K562 (cell line): ENCODE results near the gene LRP6. TPM values are rescaled to one million over a fixed set of nuclear protein-coding genes. Genes with fewer than 3 reads are reported as not detected.

Experiments
- ATAC-seq: fragments of 200-7000 bp; cut with Tn5 transposase; 3 replicates; pipeline ENCODE4 v1.9.1; 2020; ENCODE audit warnings: moderate library complexity
- BruUV-seq: library from RNA; stranded (reverse); fragments of 400-500 nt; replicated peaks from 2 replicates; lab custom pipeline; 2021; lab: Mats Ljungman, UMichigan
- CTCF ChIA-PET: fragments of 300-600 bp; formaldehyde crosslinking; extraction: SDS; loops from one replicate; lab custom pipeline; 2021; ENCODE audit warnings: low intra/inter-chr PET ratio; lab: Yijun Ruan, JAX
- POLR2A ChIA-PET: fragments of 300-600, 350-650 bp; sonication (Branson Sonifier 250); formaldehyde crosslinking; extraction: SDS; loops from one replicate; lab custom pipeline; 2021; ENCODE audit warnings: antibody characterized with exemption, inconsistent platforms; lab: Yijun Ruan, JAX
- DNase-seq, 4 experiments: peaks; one replicate each; pipeline versions ENCODE4 v3.0.0 to v3.0.0-alpha.2; 2011 to 2018; ENCODE audit warnings: low spot score in 3 of 4, mixed read lengths in 3 of 4; ENCODE audit errors: extremely low read depth in 1 of 4
- FAIRE-seq: peaks from 2 replicates; lab custom pipeline; 2011; peaks lifted over from hg19 to GRCh38; lab: Jason Lieb, UNC
- H2AFZ ChIP-seq: 2 replicates; pipeline ENCODE4 v1.6.0; 2011; ENCODE audit warnings: low read depth, low read length, control low read depth, inconsistent platforms
- H3K27ac ChIP-seq: fragments of 200-600 bp; 3 replicates; pipeline ENCODE4 v1.8.0; 2011; ENCODE audit warnings: low read depth, mild to moderate bottlenecking, control low read depth, inconsistent platforms, low read length, moderate library complexity, mixed read lengths; ENCODE audit errors: extremely low read depth
- H3K27me3 ChIP-seq, 2 experiments: fragments of 300-600 bp in 1 of 2; 2 replicates in 1 of 2; 3 replicates in 1 of 2; pipeline versions ENCODE4 v1.6.0 to v1.8.0; 2011; ENCODE audit warnings: inconsistent platforms in 2 of 2, low read length in 2 of 2, mild to moderate bottlenecking in 1 of 2, mixed read lengths in 1 of 2, moderate library complexity in 1 of 2; ENCODE audit not compliant: control insufficient read depth in 2 of 2, insufficient read depth in 2 of 2
- H3K36me3 ChIP-seq: fragments of 300-600 bp; 3 replicates; pipeline ENCODE4 v1.8.0; 2011; ENCODE audit warnings: mild to moderate bottlenecking, low read length, inconsistent platforms; ENCODE audit not compliant: control insufficient read depth, insufficient read depth
- H3K4me1 ChIP-seq, 2 experiments: fragments of 200-600 bp in 1 of 2; replicated peaks in 1 of 2; 2 replicates in 1 of 2; 3 replicates in 1 of 2; pipeline versions ENCODE4 v1.5.1 to v1.8.0; 2011; ENCODE audit warnings: inconsistent platforms in 2 of 2, low read length in 2 of 2, mild to moderate bottlenecking in 1 of 2, mixed read lengths in 1 of 2, moderate library complexity in 1 of 2; ENCODE audit not compliant: control insufficient read depth in 2 of 2, insufficient read depth in 2 of 2
- H3K4me2 ChIP-seq: 2 replicates; pipeline ENCODE4 v1.6.1; 2011; ENCODE audit warnings: low read length, control low read depth, inconsistent platforms, mixed read lengths; ENCODE audit not compliant: insufficient read depth
- H3K4me3 ChIP-seq: fragments of 200-600 bp; sonication (generic), shearing (Covaris generic); 2 replicates; pipeline ENCODE4 v1.5.1; 2016; ENCODE audit warnings: control low read depth, inconsistent platforms
- H3K79me2 ChIP-seq: fragments of 200-600 bp; 3 replicates; pipeline ENCODE4 v1.8.0; 2011; ENCODE audit warnings: low read length, inconsistent platforms; ENCODE audit not compliant: control insufficient read depth, insufficient read depth
- H3K9ac ChIP-seq, 2 experiments: 2 replicates each; pipeline versions ENCODE4 v1.6.0 to v1.6.1; 2011; ENCODE audit warnings: low read depth in 2 of 2, low read length in 2 of 2, control low read depth in 1 of 2, inconsistent platforms in 1 of 2, mild to moderate bottlenecking in 1 of 2, mixed read lengths in 1 of 2; ENCODE audit not compliant: insufficient read depth in 1 of 2
- H3K9me1 ChIP-seq: one replicate; pipeline ENCODE4 v1.6.0; 2011; ENCODE audit warnings: inconsistent platforms, mild to moderate bottlenecking, low read length, moderate library complexity; ENCODE audit not compliant: control insufficient read depth, insufficient read depth
- H3K9me3 ChIP-seq: replicated peaks from 2 replicates; pipeline ENCODE4 v1.5.1; 2011; ENCODE audit warnings: low read depth, low read length, inconsistent platforms; ENCODE audit not compliant: control insufficient read depth, insufficient read depth
- H4K20me1 ChIP-seq: replicated peaks from 2 replicates; pipeline ENCODE4 v1.6.1; 2011; ENCODE audit warnings: low read length, inconsistent platforms, mixed read lengths; ENCODE audit not compliant: control insufficient read depth, insufficient read depth
- BRD4 ChIP-seq: fragments of 200-600 bp; sonication (generic); IDR thresholded peaks from 2 replicates; pipeline ENCODE4 v1.6.1; 2017; ENCODE audit warnings: inconsistent platforms
- CHD4 ChIP-seq: fragments of 200-600 bp; sonication (generic); IDR thresholded peaks from 3 replicates; pipeline ENCODE4 v1.6.1; 2012; ENCODE audit warnings: low read depth, mild to moderate bottlenecking, mixed read lengths, low read length, inconsistent platforms; ENCODE audit not compliant: insufficient read depth, insufficient replicate concordance, poor library complexity, severe bottlenecking
- MAFF ChIP-seq: IDR thresholded peaks from 2 replicates; pipeline ENCODE4 v1.6.1; 2012; ENCODE audit warnings: low read length, improper control_type of control experiment
- SPI1 ChIP-seq: IDR thresholded peaks from 2 replicates; pipeline ENCODE4 v1.6.1; 2011; ENCODE audit warnings: low read depth, low read length, control low read depth, borderline replicate concordance
- ZNF134 ChIP-seq: fragments of 250-450 bp; sonication (Bioruptor Pico); conservative IDR thresholded peaks from 2 replicates; pipeline ENCODE4 v1.4.0; 2020
- WGBS: fragments of 100-300 bp; shearing (Covaris generic); methylation state at CpG from one replicate; pipeline ENCODE4 v1.1.6; 2016; ENCODE audit warnings: low coverage, mixed read lengths; ENCODE audit not compliant: insufficient coverage; ENCODE audit errors: missing lambda C conversion rate; 5-methylcytosine and 5-hydroxymethylcytosine counted together
- in situ Hi-C: fragments of 300-500 bp; cut with MboI; formaldehyde crosslinking; loops from 4 replicates; pipeline ENCODE4 v1.15.0; 2018; ENCODE audit warnings: inconsistent platforms, mixed read lengths
- intact Hi-C: fragments of 100-400 bp; cut with micrococcal nuclease; formaldehyde crosslinking; loops from 2 replicates; pipeline ENCODE4 v1.14.2; 2022
- polyA plus RNA-seq, 8 experiments: library from polyadenylated mRNA; depleted of rRNA in 4 of 8; stranded (reverse) in 5 of 8; unstranded in 3 of 8; fragments of >200 nt; fragmentation: Nextera tagmentation in 2 of 8; fragmentation: Illumina TruSeq in 1 of 8; extraction: Ambion mirVana in 2 of 8; extraction: Trizol in 1 of 8; gene quantifications; 2 replicates each; pipeline versions ENCODE4 v1.2.1 to v1.2.3, GENCODE V29; 2011 to 2014; ENCODE audit warnings: inconsistent platforms in 1 of 8, missing spikeins in 1 of 8
- total RNA-seq, 7 experiments: library from RNA; depleted of rRNA in 6 of 7; stranded (reverse); fragments of >200 nt in 6 of 7; fragmentation: Illumina TruSeq in 2 of 7; extraction: Trizol in 2 of 7; gene quantifications; 2 replicates each; pipeline versions ENCODE4 v1.2.1 to v1.2.3, GENCODE V29; 2011 to 2021; ENCODE audit warnings: low replicate concordance in 1 of 7
- TF ChIP-seq, protein P1 (sequence below): sonication (generic); formaldehyde crosslinking; IDR thresholded peaks from 2 replicates; pipeline ENCODE4 v1.8.0; 2023; ENCODE audit warnings: missing genetic modification reagents, mild to moderate bottlenecking, borderline replicate concordance

The LRP6 gene
- total and polyA plus RNA-seq, 9 of the 15 experiments (the other 6 are each of a cell fraction or from before 2014, with no cell fraction given), result 3.0 to 17.0 (median 10.8) TPM

DNA sequence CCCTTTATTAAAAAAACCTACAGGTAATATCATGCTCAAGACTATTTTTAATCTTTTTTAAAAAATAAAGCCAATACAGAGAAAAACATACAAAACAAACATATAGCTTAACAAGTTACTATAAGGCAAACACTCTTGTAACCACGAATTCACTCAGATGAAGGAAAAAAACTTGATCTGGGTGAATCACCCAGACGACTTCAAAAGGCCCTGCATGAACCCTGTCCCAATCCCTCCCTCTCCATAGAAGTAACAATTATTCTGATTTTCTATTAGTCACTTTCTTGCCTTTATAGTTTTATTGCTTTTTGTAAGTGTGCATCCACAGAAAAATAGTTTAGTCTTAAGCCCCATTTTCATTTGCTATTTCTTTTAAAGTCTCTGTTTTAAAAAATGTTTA is 72.6 kb downstream of the LRP6 start:
- FAIRE-seq (no peak), ATAC-seq (0 out of 3 replicates have a peak, but pooled peaks have one; percentile 17)
- no TSS peak for BruUV-seq

More for the DNA sequence above, 72.6 kb downstream of the LRP6 start:
- H3K27ac ChIP-seq, result no peak overlapping the region
- 8% methylated on average over 2 of the region's 2 CpGs for WGBS
- in situ Hi-C loops (no loop called here), intact Hi-C loops (loop anchor here (10.0 kb wide), 1 partner anchor 71 kb away; the partner anchor contains the start of gene LRP6)
- peak in 1 of 4 experiments; percentile 9 for DNase-seq
- H3K9ac ChIP-seq, result no peak overlapping the region
- ChIA-PET POLR2A (no interaction called here), CTCF (no interaction called here)
- H2AFZ ChIP-seq, result no peak overlapping the region
- H3K4me3 ChIP-seq, result no peak overlapping the region
- no peak for TF ChIP-seq SPI1
- no peak for TF ChIP-seq CHD4
- TF ChIP-seq BRD4, result no peak
- TF ChIP-seq, protein P1, sequence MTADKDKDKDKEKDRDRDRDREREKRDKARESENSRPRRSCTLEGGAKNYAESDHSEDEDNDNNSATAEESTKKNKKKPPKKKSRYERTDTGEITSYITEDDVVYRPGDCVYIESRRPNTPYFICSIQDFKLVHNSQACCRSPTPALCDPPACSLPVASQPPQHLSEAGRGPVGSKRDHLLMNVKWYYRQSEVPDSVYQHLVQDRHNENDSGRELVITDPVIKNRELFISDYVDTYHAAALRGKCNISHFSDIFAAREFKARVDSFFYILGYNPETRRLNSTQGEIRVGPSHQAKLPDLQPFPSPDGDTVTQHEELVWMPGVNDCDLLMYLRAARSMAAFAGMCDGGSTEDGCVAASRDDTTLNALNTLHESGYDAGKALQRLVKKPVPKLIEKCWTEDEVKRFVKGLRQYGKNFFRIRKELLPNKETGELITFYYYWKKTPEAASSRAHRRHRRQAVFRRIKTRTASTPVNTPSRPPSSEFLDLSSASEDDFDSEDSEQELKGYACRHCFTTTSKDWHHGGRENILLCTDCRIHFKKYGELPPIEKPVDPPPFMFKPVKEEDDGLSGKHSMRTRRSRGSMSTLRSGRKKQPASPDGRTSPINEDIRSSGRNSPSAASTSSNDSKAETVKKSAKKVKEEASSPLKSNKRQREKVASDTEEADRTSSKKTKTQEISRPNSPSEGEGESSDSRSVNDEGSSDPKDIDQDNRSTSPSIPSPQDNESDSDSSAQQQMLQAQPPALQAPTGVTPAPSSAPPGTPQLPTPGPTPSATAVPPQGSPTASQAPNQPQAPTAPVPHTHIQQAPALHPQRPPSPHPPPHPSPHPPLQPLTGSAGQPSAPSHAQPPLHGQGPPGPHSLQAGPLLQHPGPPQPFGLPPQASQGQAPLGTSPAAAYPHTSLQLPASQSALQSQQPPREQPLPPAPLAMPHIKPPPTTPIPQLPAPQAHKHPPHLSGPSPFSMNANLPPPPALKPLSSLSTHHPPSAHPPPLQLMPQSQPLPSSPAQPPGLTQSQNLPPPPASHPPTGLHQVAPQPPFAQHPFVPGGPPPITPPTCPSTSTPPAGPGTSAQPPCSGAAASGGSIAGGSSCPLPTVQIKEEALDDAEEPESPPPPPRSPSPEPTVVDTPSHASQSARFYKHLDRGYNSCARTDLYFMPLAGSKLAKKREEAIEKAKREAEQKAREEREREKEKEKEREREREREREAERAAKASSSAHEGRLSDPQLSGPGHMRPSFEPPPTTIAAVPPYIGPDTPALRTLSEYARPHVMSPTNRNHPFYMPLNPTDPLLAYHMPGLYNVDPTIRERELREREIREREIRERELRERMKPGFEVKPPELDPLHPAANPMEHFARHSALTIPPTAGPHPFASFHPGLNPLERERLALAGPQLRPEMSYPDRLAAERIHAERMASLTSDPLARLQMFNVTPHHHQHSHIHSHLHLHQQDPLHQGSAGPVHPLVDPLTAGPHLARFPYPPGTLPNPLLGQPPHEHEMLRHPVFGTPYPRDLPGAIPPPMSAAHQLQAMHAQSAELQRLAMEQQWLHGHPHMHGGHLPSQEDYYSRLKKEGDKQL (CRISPR knock-in tag), result no peak
- TF ChIP-seq MAFF, result no peak
- TF ChIP-seq ZNF134 (CRISPR knock-in tag), result no peak
- no peaks in the 10 kb centered on the region for H3K27me3 ChIP-seq
- H3K9me1 ChIP-seq, result no peaks in the 10 kb centered on the region
- H3K9me3 ChIP-seq, result 0 out of 2 replicates have a peak, but pooled peaks cover 2% of the 10 kb centered on the region
- H4K20me1 ChIP-seq, result no peaks in the 10 kb centered on the region
- H3K4me2 ChIP-seq, result no peak overlapping the region
- H3K36me3 ChIP-seq, result no peaks in the 10 kb centered on the region
- peaks cover 29% of the 10 kb centered on the region for H3K79me2 ChIP-seq
- peaks cover 9 to 16% of the 10 kb centered on the region in 2 experiments; a peak in 2 of 5 replicates for H3K4me1 ChIP-seq
